ENCODE data around the gene MAN1C1. TPM values are rescaled to one million over a fixed set of nuclear protein-coding genes. Genes with fewer than 3 reads are reported as not detected.

MAN1C1 gene
- total RNA-seq, 1 experiment from 2014 or later: 0.11 TPM

DNA sequence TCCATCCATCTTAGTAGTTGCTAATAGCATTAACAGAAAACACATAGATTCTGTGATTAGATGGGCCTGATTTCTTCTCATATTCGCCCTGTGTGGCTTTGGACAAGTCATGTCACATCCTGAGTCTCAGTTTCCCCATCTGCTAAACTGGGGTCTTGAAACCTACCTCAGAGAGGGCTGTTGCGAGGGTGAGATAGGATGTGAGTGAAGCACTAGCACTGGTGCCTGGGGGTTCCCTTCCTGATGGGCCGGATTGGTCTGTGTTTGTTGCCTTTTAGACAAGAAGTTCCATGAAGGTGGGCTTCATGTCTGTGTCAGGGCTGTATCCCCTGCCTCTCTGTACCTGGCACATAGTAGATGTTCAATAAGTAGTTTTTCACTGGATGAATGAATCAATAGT, 3.5 kb upstream of the MAN1C1 start:
- no peaks in the 10 kb centered on the region for H3K79me2 ChIP-seq (ENCODE audit: low read length)
- peaks cover 3% of the 10 kb centered on the region; the same call in 1 of the 2 replicates for H3K27me3 ChIP-seq (ENCODE audit: low read length)
- TF ChIP-seq EZH2 (IDR thresholded peaks at IDR 0.05; ENCODE audit: low read length, unreplicated experiment) (no peak), EZH2phosphoT487 (IDR thresholded peaks at IDR 0.05; ENCODE audit: borderline replicate concordance, low read length) (no peak), CTCF (conservative IDR thresholded peaks at IDR 0.05; ENCODE audit: low read depth, low read length) (no peak)
- no TSS peak for BruUV-seq (replicated peaks)
- no peaks in the 10 kb centered on the region for H3K9me3 ChIP-seq (ENCODE audit: low read length)
- no peak overlapping the region for H2AFZ ChIP-seq (ENCODE audit: low read length)
- CTCF ChIA-PET: no interaction called here
- H3K4me1 ChIP-seq (ENCODE audit: insufficient read depth, low read length): peaks cover 23% of the 10 kb centered on the region
- ATAC-seq (no peak), DNase-seq (no peak)
- no peak overlapping the region for H3K9ac ChIP-seq (ENCODE audit: low read length)
- no peaks in the 10 kb centered on the region for H3K9me2 ChIP-seq (replicated peaks; ENCODE audit: low read length)
- no peak overlapping the region for H3K4me3 ChIP-seq (ENCODE audit: low read length)
- H3K4me2 ChIP-seq (ENCODE audit: low read length): no peak overlapping the region
- intact Hi-C loops (cut with micrococcal nuclease): no loop called here
- H3K36me3 ChIP-seq (ENCODE audit: low read depth, low read length): no peaks in the 10 kb centered on the region
- no peaks in the 10 kb centered on the region for H4K20me1 ChIP-seq (ENCODE audit: low read length)
- POLR2A ChIA-PET (ENCODE audit: unreplicated experiment): no interaction called here
- no peaks in the 10 kb centered on the region for H3F3A ChIP-seq (ENCODE audit: low read length, unreplicated experiment)
- no peak overlapping the region for H3K27ac ChIP-seq (ENCODE audit: low read length)

DNA sequence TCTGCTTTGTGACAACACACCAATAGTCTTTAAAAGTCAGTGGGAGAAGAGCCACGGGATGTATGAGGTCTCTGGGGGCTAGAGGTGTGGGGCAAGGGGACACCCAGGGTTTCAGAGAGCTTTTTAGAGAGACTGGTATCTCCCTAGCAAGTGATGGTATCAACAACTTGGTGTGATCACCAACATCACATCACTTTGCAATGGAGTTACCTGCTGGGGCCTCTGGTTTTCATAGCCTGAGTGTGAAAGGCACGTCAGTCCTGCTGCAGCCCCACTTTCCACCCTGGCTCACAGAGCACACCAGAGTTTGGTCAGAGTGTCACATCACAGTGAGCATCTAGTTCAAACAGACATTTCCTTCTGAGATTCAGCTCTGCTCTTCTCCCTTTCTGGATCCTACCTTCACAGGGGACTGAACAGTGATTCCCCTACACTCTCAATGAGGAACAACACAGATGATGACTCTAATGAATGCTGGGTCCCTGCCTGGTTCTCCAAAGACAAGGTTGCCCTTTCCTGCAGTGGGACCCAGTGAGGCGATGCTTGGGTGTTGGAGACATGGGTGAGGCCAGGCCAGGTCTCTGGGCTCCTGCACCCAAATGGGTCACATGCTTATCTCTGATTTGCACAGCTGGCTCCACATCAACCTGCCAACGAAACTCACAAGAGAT, 2.0 kb upstream of the MAN1C1 start:
- BruUV-seq (replicated peaks): no TSS peak
- intact Hi-C loops (cut with micrococcal nuclease): no loop called here
- Histone ChIP-seq H3K4me1 (ENCODE audit: insufficient read depth, low read length) (peaks cover 23% of the 10 kb centered on the region), H3K27ac (ENCODE audit: low read length) (no peak overlapping the region), H3F3A (ENCODE audit: low read length, unreplicated experiment) (no peaks in the 10 kb centered on the region), H3K36me3 (ENCODE audit: low read depth, low read length) (no peaks in the 10 kb centered on the region), H3K9ac (ENCODE audit: low read length) (no peak overlapping the region), H3K27me3 (ENCODE audit: low read length) (0 out of 2 replicates have a peak, but pooled peaks cover under 1% of the 10 kb centered on the region), H3K79me2 (ENCODE audit: low read length) (no peaks in the 10 kb centered on the region), H3K9me3 (ENCODE audit: low read length) (no peaks in the 10 kb centered on the region), H3K4me3 (ENCODE audit: low read length) (no peak overlapping the region), H3K9me2 (replicated peaks; ENCODE audit: low read length) (no peaks in the 10 kb centered on the region), H2AFZ (ENCODE audit: low read length) (no peak overlapping the region), H3K4me2 (ENCODE audit: low read length) (peak overlapping the region; percentile 89; the same call in 1 of the 2 replicates), H4K20me1 (ENCODE audit: low read length) (no peaks in the 10 kb centered on the region)
- ATAC-seq (no peak), DNase-seq (no peak)
- CTCF ChIA-PET: interaction anchor here (0.5 kb wide), 1 partner anchor 383 kb away, joined by 3 read pairs; the partner anchor contains the start of gene PAFAH2
- TF ChIP-seq EZH2 (IDR thresholded peaks at IDR 0.05; ENCODE audit: low read length, unreplicated experiment) (no peak), CTCF (conservative IDR thresholded peaks at IDR 0.05; ENCODE audit: low read depth, low read length) (no peak), EZH2phosphoT487 (IDR thresholded peaks at IDR 0.05; ENCODE audit: borderline replicate concordance, low read length) (no peak)
- POLR2A ChIA-PET (ENCODE audit: unreplicated experiment): no interaction called here

DNA sequence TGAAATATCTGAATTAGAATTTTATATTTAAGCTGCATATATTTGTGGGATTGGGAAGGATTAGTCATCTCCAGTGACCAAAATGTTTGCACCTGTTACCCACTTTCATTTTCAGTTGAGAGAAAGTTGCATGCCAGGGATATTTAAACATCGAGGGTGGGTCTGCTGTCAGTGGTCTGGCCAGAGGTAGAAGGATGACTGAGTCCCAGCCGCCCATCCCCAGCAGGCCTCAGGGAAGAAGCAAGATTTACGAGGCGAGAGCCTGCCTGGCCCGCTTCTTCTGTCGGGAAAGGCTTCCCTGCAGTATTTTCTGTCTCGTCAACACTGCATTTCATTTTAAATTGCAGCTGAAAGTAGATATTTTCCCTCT, 1.4 kb upstream of the MAN1C1 start:
- H3K27me3 ChIP-seq (ENCODE audit: low read length): no peaks in the 10 kb centered on the region
- no peaks in the 10 kb centered on the region for H3K79me2 ChIP-seq (ENCODE audit: low read length)
- no peaks in the 10 kb centered on the region for H4K20me1 ChIP-seq (ENCODE audit: low read length)
- H3F3A ChIP-seq (ENCODE audit: low read length, unreplicated experiment): no peaks in the 10 kb centered on the region
- peak; percentile 54 for DNase-seq
- H3K4me2 ChIP-seq (ENCODE audit: low read length): peak overlapping the region; percentile 89
- H3K27ac ChIP-seq (ENCODE audit: low read length): no peak overlapping the region
- no peak overlapping the region for H2AFZ ChIP-seq (ENCODE audit: low read length)
- ATAC-seq: no peak
- no TSS peak for BruUV-seq (replicated peaks)
- ChIA-PET POLR2A (ENCODE audit: unreplicated experiment) (no interaction called here), CTCF (interaction anchor here (0.5 kb wide), 1 partner anchor 382 kb away, joined by 3 read pairs; the partner anchor contains the start of gene PAFAH2)
- H3K9me3 ChIP-seq (ENCODE audit: low read length): no peaks in the 10 kb centered on the region
- H3K9ac ChIP-seq (ENCODE audit: low read length): no peak overlapping the region
- no peak for TF ChIP-seq CTCF (conservative IDR thresholded peaks at IDR 0.05; ENCODE audit: low read depth, low read length)
- no peak for TF ChIP-seq EZH2 (IDR thresholded peaks at IDR 0.05; ENCODE audit: low read length, unreplicated experiment)
- no peak for TF ChIP-seq EZH2phosphoT487 (IDR thresholded peaks at IDR 0.05; ENCODE audit: borderline replicate concordance, low read length)
- intact Hi-C loops (cut with micrococcal nuclease): no loop called here
- peaks cover 23% of the 10 kb centered on the region for H3K4me1 ChIP-seq (ENCODE audit: insufficient read depth, low read length)
- no peaks in the 10 kb centered on the region for H3K36me3 ChIP-seq (ENCODE audit: low read depth, low read length)
- H3K9me2 ChIP-seq (replicated peaks; ENCODE audit: low read length): no peaks in the 10 kb centered on the region
- H3K4me3 ChIP-seq (ENCODE audit: low read length): peak overlapping the region; percentile 75; the same call in 1 of the 2 replicates
